A549 (cell line): ENCODE data around the gene TMEM154.

Source experiments
- CBX2 ChIP-seq: fragments of 200-600 bp; sonication (generic); IDR thresholded peaks from 2 replicates; pipeline ENCODE4 v1.6.1; 2016; ENCODE audit warnings: low read depth, mild to moderate bottlenecking, borderline replicate concordance
- FOXS1 ChIP-seq: fragments of 250-450 bp; sonication (Bioruptor Pico); IDR thresholded peaks from 2 replicates; pipeline ENCODE4 v1.5.0; 2020; ENCODE audit warnings: mild to moderate bottlenecking, moderate library complexity
- GATA3 ChIP-seq: IDR thresholded peaks from 2 replicates; pipeline ENCODE4 v1.6.1; 2012; ENCODE audit warnings: borderline replicate concordance
- RAD21 ChIP-seq, 2 experiments: fragments of >200 bp in 1 of 2; sonication (Bioruptor Twin) in 1 of 2; formaldehyde crosslinking in 1 of 2; IDR thresholded peaks in 1 of 2; conservative IDR thresholded peaks in 1 of 2; 2 replicates in 1 of 2; 3 replicates in 1 of 2; pipeline ENCODE4 v1.6.1; 2012 to 2018; ENCODE audit warnings: inconsistent platforms in 1 of 2

GRCh38 chr4:152708361-152708760 is 28.6 kb upstream of the TMEM154 start:
- TF ChIP-seq CBX2 (no peak), GATA3 (no peak), RAD21 (conservative IDR thresholded peaks at IDR 0.05 in 1 of 2, IDR thresholded peaks at IDR 0.05 in 1 of 2) (no peak), FOXS1 (CRISPR knock-in tag) (no peak)
